GM19395 (cell line): Measurements from ENCODE around the gene TEP1.
"Not testable (repeated sequence)": the region's sequence is repeated elsewhere in the genome, so short reads cannot be mapped to it uniquely, and the experiment has no call there.

Experiments
- ATAC-seq: cut with Tn5 transposase; IDR thresholded peaks from one replicate; pipeline ENCODE4 v1.9.1; 2021; ENCODE audit warnings: mild to moderate bottlenecking, moderate library complexity; ENCODE audit not compliant: unreplicated experiment

Gene TEP1

GRCh38 chr14:20343862-20344220 is 69.5 kb downstream of the TEP1 start:
- ATAC-seq = no peak

GRCh38 chr14:20343092-20343861 is 70.0 kb downstream of the TEP1 start, which contains the start of gene PARP2:
Gene PARP2, plus strand, starts transcription at chr14:20343635. Its CDS starts 7 bp downstream, at chr14:20343642.
- ATAC-seq = peak; percentile 94

DNA sequence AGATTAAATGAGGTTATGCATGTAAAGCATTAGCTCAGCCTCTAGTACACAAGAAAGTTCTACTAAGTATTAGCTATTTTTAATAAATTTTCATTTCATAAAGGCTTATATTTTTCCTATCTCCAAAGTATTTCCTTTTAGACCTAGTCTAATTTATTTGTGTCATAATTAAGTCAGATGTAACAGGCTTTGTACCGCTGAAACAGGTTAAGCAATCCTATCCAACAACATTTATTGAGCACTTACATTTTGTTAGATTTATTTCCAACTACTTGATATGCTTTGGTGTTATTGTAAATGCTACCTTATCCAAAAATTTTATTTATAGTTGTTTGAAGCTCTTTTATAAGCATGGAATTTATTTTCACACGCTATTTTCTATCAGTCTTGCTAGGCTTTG is 71.7 kb downstream of the TEP1 start:
- no peak for ATAC-seq

GRCh38 chr14:20341032-20341431 is 72.3 kb downstream of the TEP1 start:
- not testable (repeated sequence) for ATAC-seq

- ATAC-seq = no peak
Observed at GRCh38 chr14:20334017-20334416, 79.3 kb downstream of the TEP1 start.

DNA sequence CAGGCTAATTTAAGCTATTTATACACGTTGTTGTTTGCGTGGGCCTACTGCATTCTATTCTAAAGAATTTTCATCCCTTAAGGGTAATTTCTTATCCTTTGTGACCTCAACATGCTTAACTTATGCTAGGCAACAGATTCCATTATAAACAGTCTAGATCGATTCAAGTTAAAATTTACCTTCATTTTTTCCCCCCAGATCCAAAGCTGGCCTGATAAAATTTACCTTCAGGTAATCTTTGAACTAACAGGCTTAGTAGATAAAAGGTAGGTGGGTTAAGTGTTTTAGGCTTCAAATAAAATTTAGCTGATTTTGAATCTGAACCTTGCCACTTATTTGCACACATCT is 79.8 kb downstream of the TEP1 start:
- no peak for ATAC-seq

DNA sequence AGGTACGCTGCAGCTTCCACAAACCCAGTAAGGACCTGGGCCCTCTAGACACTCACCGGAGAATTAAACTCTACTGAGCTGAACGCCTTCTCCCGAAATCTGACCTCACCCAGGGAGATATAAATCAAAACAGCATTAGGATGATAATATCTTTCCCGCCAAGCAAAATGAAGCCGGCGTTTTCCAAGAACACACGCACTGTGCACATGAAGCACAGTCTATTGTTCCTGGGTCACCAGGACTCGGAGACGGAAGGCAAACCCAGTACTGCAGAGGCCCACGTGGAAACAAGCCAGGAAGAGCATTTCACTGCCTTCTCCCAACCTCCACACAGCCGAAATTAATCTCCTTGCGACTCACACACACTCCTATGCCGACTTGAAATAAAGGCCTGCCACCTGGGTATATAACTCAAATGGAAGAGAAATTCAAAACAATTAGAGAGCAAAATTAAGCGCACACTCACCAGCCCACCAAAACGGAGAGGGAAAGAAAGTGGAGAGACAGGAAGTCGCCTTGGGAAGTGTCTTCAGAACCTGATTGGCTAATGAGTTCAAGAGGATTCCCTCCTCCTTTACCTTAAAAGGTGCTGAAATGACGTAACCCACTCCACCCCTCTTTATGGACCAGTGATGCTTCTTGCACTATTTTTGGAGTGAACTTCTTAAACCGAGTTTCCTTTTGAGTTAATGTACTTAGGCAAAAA is 80.4 kb downstream of the TEP1 start, which contains the start of gene CCNB1IP1:
Gene CCNB1IP1 (minus strand): TSS at position 492 of the 706 bp plus-strand sequence. CDS start 16,756 bp downstream, outside the sequence.
- ATAC-seq = peak; percentile 98

DNA sequence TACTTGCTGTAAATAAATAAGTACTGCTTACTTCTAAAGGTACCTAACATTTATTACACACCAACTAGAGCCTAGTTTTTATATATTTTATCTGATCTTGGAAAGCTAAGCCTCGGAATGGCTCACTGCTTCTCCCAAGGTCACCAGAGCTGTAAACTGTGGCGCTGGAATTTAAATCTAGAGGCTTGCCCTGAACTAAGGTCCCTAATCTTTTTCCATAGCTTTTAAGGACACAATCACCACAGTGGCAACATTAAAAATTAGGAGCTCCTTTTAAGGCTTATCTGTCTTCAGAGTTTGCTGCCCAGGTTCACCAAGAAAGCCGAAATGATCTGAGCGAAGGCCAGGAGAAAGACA is 80.9 kb downstream of the TEP1 start:
- no peak for ATAC-seq

DNA sequence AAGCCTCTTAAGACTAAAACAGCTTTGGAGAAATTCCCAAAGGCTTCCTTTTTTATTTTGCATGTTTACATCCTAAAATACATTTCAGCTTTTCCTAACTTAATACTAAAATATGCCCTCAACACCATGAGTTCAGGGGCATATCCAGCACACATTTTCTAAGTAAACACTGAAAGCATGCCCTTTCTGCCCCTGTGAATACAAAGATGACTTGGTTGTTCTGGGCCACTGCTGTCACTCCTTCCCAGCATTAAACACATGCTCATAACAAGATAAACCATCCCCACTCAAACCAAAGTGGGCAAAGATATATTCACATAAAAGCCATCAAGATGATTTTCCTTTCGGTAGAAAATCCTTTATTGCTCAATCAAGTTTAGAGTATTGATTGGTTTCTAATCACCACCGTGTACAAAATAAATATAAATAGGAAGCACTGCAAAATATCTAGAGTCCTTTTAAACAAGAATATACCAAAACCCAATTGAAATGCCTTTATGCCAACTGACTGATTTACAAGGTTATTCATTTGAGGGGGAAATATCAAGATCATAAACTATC is 82.2 kb downstream of the TEP1 start:
- no peak for ATAC-seq

- no peak for ATAC-seq
Observed at GRCh38 chr14:20329355-20329754, 83.9 kb downstream of the TEP1 start.

DNA sequence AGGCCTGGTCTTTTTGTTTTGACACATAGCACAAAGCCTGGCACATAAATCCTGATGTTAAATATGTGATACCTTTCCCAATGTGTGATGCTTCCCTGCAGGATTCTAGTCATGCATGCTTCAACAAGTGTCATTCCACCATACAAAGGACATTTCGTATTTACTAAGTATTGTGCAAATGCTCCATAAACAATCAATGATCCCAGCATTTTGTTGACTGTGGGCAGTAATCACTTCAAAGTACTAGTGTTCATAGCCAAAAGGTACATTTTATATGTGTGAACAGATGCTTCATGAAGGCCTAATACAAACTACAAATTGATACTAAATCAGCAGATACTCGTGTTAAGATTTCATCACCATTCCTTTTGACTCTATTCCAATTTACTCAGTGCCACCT is 84.6 kb downstream of the TEP1 start:
- ATAC-seq = no peak

DNA sequence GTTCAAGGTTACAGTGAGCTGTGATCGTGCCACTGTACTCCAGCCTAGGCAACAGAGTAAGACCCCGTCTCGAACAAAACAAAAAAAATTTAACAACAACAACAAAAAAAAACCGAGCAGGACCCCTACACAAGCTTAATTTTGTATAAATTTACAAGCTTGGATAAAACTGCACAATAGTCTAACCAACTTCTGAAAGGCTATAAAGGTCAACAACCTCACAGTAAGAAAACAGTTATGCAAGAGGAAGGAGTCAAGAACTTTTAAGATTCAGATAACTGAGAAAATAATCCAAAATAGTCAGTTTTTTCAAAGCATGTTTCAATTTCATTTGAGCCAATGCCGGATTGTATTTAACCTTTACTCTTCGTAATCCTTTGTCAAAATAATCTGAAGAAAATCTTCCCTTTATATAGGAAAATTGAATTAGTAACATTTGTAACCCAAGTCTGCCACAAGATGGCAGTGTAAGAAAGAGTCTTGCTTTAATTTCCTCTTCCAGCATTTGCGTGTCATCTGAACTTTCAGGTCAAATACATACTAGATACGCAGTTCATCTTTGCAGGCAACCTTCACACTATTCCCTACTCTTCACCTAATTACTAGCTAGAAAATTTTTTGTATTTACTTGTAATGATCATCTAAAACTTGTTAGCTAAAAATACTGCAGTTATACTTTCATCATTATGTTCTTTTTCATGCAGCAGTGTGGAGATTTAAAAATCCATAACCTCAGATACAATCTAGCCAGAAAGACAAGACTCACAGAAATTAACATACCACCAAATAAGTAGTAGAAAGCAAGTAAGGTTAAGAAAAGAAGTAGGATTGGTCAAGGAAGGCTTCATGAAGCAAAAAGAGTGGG is 86.1 kb downstream of the TEP1 start:
- peak; percentile 65 for ATAC-seq

- no peak for ATAC-seq
Observed at GRCh38 chr14:20317720-20318119, 95.6 kb downstream of the TEP1 start.
